Mononuclear cell (primary cell): ENCODE data around the gene PER2. TPM values are rescaled to one million over a fixed set of nuclear protein-coding genes. Genes with fewer than 3 reads are reported as not detected.

ENCODE experiments used
- total RNA-seq: library from RNA; depleted of rRNA; stranded (reverse); fragments of >200 nt; gene quantifications from one replicate; pipeline ENCODE4 v1.2.3, GENCODE V29; 2012

The PER2 gene
- total RNA-seq, 1 donor: 18.7 TPM

Other genes starting within 250 kb of the PER2 start
- 4.6 TPM for gene SCLY, start 227.6 kb downstream of the PER2 start, total RNA-seq
- 0.10 TPM for gene ESPNL, start 188.3 kb downstream of the PER2 start, total RNA-seq
- gene KLHL30, start 149.9 kb downstream of the PER2 start, total RNA-seq: not detected
- 0.10 TPM for gene ERFE, start 129.6 kb downstream of the PER2 start, total RNA-seq
- 66.5 TPM for gene ILKAP, start 84.9 kb downstream of the PER2 start, total RNA-seq
- 5.4 TPM for gene HES6, start 48.6 kb downstream of the PER2 start, total RNA-seq
- 3.5 TPM for gene TRAF3IP1, start 31.9 kb upstream of the PER2 start, total RNA-seq
- 10.5 TPM for gene ASB1, start 138.3 kb upstream of the PER2 start, total RNA-seq